IPS-18c (cell line): ENCODE data around the gene PLSCR2.
"Not testable (repeated sequence)": the region's sequence is repeated elsewhere in the genome, so short reads cannot be mapped to it uniquely, and the experiment has no call there.

Source experiments
- H3K4me3 ChIP-seq: 2 replicates; pipeline ENCODE4 v1.7.0; 2013; ENCODE audit warnings: low read depth, mild to moderate bottlenecking, low read length, moderate library complexity; ENCODE audit not compliant: insufficient read depth
- H3K9me3 ChIP-seq: one replicate; pipeline ENCODE4 v1.6.1; 2013; ENCODE audit warnings: mild to moderate bottlenecking, low read length, moderate library complexity; ENCODE audit not compliant: control insufficient read depth, insufficient read depth

Gene PLSCR2, protein sequence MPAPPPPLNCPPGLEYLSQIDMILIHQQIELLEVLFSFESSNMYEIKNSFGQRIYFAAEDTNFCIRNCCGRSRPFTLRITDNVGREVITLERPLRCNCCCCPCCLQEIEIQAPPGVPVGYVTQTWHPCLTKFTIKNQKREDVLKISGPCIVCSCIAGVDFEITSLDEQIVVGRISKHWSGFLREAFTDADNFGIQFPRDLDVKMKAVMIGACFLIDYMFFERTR

DNA sequence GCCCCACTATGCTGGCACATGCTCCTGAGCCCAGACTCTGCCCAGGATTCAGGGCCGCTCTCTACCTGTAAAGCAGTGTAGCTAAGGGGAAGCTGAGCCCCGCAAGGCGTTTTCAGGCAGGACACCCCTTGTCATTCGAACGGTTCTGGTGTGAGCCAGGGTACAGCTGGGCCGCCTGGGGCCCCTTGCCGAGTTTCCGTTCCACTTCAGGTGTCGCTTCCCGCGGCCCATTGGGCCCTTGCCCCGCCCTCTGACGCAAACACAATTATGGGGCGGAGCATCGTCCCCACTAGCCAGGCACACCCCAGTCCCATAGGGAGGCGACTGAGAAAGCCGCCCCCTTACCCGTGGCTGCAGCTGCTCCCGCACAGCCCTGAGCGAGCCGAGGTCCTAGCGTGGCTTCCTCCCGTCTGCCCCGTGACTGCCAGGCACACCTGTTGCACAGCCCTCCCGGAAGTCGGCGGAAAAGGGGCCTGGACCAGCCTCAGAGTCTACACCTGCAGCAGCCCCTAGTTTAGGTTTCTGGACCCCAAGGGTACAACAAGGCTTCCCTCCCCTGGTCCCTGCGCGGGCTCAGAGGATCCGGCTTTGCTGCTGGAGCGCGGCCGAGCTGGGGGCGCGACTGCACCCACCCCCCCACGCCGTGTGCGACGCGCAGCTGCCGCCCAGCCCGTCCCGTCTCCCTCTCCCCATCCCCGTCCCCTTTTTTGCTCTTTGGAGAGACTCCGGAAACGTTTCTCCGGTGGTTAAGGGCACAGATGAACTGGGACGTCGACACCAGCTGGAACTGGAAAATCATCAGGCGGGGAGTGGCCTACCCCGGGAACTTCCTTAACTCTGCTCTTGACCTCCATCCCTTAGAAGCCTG is at the start of gene PLSCR2:
Gene PLSCR2, minus strand, starts transcription at position 412 of the 868 bp plus-strand sequence. CDS start 9,657 bp downstream, outside the sequence.
- Histone ChIP-seq H3K9me3 (no peaks in the 10 kb centered on the region), H3K4me3 (peak within 1 kb of the TSS; percentile 20; the same call in 1 of the 2 replicates)

DNA sequence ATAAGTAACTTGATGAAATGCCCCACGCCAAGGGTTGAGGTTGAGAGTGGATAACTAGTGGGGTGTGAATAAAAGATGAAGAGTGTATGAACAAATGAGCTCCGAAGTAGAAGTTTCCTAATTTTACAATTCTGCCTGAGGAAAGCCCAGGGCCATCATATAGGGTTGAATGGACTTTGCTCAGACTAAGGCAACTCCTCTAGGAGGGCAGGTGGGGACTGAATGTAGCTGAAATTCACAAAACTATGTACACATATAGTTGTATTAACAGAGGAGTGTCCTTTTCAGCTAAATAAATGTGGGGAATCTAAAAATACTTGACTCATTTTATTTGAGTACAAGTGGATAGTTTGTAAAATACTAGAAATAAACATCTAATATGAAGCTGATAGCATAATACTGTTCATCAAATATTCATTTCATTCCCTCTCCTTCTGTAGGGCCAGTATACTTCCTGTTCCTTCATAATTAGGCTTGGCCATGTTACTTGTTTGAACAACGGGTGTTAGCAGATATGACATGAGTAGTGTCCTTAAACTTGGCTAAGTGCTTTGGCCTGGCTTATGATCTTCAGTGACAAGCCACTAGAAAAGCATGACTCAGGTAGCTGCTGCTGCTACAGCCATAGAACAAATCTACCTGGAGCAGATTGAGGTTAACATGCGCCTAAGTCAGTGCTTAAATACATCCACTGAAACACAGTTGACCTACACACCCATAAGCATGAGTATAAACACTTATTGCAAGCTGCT is 48.5 kb upstream of the PLSCR2 start:
- Histone ChIP-seq H3K4me3 (no peak overlapping the region), H3K9me3 (no peaks in the 10 kb centered on the region)

DNA sequence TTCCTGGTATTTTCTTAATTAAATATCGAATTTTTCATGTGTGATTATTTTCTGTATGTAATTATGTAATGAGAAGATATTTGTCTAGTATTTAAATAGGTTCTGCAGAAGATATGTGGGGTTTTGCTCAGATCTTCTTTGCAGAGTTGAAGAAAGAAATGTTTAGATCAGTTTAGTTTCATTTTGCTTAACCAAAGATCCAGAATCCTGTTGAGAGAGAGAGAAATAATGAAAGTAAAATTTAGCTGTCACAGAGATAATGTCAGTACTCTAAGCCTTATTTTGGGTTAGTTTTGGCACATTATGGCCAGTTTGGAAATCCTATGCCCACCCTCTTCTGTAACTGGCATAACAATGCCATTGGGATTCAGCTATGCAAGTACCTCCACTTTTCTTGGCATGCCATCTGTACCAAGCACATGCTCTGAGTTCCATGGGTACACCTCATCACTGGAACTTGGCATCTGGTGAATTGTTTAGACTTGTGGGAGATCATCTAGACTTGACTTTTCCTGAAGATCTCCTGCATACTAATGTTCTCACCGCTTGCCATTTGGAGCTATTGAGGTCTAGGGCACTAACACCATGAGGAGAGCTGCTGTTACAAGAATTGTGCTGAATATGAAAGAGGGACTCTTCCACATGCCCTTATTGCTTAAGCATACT is 44.2 kb upstream of the PLSCR2 start:
- Histone ChIP-seq H3K9me3 (no peaks in the 10 kb centered on the region), H3K4me3 (no peak overlapping the region)

DNA sequence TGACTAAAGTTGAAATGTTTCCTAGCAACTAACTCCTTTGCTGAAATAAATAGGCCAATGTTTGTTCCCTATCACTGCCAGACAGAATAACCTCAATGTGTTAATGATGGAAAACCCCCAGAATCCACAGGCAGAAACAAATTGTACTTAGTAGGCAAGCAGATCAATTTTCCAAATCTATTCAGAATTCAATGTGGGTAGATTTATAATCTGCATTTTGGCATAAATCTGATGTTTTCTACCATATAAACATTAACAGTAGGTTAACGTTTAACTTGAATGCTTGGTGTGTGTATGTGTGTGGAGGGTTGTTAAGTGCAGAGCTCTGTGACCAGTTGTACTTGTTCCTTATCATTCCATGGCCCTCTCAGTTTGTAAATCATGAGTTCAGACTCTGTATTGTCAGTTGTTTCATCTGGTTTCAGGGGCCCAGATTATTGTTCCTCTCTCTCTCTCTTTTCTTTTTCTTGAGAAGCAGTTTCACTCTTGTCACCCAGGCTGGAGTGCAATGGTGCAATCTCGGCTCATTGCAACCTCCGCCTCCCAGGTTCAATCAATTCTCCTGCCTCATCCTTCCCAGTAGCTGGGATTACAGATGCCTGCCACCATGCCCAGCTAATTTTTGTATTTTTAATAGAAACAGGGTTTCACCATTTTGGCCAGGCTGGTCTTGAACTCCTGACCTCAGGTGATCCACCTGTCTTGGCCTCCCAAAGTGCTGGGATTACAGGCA is 42.2 kb upstream of the PLSCR2 start:
- H3K4me3 ChIP-seq, result no peak overlapping the region
- no peaks in the 10 kb centered on the region for H3K9me3 ChIP-seq

DNA sequence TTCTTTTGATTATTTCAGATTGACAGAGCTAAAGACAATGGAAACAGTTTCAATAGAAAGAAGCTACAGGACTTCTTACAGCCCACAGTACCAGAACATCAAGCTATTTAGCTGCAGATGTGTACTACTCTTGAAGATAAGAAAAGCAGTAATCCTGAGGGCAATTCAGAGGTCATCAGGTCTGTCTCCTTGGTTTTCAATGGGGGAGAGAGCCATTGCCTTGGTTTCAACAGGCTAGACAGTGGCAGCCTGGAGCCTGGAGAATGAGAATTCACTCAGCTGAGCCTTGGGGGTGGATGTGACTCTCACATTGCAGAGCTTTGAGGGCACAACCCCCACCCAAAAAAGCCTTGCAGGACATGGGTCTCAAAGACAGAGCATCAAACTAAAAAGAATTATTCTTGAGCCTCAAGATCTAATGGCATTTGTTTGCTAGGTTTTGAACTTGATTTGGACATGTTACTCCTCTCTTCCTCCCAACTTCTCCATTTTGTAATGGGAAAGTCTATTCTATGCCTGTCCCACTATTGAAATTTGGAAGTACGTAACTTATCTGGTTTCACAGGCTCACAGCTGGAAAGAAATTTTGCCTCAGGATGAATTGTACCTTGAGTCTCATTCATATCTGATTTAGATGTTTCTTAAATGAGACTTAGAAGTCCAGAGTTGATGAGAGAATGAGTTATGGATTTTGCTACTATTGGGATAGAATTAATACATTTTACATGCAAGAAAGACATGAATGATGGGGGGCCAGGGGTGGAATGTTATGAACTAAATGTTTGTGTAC is 38.2 kb upstream of the PLSCR2 start:
- Histone ChIP-seq H3K9me3 (no peaks in the 10 kb centered on the region), H3K4me3 (no peak overlapping the region)

DNA sequence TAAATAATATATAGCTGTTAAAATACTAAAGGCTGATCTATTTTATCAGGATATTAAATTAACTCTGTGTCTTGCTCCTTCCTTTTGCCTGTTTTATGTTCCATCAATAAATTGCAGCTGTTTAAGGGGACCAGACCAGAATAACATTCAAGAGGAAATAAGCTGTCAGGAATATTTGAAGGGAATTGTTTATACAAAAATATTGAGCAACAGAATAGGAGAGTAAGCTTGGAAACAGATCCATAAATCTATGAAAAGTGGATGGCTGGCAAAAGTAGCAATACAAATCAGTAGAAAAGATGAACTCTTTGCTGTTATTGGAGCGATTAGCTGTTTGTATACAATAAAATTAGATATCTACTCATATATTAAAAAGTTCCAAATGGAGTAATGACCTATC is 36.2 kb upstream of the PLSCR2 start:
- Histone ChIP-seq H3K9me3 (no peaks in the 10 kb centered on the region), H3K4me3 (no peak overlapping the region)

DNA sequence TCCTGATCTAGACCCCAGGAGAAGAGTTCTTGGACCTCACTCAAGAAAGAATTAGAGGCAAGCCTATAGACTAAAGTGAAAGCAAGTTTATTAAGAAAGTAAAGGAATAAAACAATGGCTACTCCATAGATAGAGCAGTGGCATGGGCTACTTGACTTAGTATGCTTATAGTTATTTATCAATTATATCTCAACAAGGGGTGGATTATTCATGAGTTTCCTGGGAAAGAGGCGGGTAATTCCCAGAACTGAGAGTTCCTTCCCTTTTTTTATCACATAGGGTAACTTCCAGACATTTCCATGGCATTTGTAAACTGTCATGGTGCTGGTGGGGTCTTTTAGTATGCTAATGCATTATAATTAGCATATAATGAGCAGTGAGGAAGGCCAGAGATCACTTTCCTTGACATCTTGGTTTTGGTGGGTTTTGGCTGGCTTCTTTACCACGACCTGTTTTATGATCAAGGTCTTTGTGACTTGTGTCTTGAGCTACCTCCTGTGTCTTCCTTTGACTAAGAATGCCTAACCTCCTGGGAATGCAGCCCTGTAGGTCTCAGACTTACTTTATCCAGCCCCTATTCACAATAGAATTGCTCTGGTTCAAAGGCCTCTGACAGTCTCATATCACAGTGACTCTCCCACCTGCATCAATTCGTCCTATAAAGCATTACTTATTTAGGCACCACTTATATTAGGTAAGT is 35.3 kb upstream of the PLSCR2 start:
- no peak overlapping the region for H3K4me3 ChIP-seq

DNA sequence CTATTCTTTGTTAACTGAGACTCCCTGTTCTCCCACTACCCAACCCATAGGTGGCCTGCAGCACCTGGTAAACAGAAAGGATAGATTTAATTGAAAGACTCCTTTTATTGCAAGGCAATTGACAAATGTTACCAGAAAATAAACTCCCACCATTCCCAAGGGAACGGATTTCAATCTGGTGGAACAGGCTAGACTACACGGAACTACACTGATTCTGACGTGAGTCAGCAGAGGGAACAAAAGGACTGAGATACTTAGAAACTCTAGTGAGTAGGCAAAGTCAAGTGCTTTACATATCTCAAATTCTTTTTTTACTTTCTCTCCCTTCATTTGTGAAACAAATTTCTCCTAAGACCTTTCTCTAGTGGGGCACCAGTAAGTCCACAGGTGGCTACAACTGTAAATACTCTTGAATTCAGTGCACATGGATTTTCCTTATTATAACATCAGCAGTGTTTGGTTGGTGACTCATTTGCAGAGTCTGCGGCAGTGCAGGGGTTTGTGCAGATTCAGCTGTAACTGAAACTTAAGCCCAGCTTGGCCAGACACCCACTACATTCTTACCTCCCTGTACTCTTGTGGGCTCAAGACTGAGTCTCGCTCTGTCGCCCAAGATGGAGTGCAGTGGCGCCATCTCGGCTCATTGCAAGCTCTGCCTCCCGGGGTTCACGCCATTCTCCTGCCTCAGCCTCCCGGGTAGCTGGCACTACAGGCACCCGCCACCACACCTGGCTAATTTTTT is 34.3 kb upstream of the PLSCR2 start:
- Histone ChIP-seq H3K4me3 (no peak overlapping the region), H3K9me3 (no peaks in the 10 kb centered on the region)

More for the DNA sequence above, 35.3 kb upstream of the PLSCR2 start:
- no peaks in the 10 kb centered on the region for H3K9me3 ChIP-seq

DNA sequence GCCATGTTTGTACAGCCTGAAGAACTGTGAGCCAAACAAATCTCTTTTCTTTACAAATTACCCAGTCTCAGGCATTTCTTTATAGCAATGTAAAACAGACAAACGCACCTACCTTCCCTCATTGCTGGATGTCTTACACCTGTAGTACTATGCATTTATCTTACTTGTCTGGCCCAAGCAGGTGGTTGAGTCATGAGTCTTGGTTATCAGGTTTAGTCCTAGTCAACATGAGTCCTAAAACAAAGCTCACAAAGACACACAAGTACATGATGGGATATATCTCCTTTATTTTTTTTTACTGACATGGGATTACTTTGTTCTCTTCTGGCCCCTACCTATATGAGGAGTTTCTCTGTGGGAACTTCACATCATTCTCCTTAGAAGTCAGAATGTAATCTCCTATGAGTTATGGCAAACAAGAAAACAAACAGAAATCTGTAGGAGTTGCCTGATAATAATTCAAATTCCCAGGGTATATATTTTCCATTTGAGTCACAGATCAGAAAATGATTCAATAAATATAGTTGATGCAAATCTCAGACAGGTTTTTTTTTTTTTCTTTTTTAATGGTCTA is 33.6 kb upstream of the PLSCR2 start:
- H3K9me3 ChIP-seq, result no peaks in the 10 kb centered on the region
- H3K4me3 ChIP-seq, result no peak overlapping the region

DNA sequence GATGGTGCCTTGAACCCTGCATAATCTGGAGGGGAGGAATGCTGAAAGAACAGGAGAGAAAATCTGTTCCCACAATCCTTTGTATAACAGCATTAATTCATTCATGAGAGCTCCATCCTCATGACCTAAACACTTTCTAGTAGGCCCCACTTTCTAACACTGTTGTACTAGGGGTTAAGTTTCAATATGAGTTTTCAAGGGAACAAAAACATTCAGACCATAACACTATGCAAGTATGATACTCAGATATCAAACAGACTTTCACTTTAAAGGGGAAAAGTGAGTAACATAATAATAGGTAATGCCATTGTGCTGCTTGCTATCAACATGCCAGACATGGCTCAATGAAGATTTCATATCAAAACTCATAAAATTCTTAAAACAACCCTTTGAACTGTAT is 32.4 kb upstream of the PLSCR2 start:
- Histone ChIP-seq H3K9me3 (no peaks in the 10 kb centered on the region), H3K4me3 (no peak overlapping the region)

DNA sequence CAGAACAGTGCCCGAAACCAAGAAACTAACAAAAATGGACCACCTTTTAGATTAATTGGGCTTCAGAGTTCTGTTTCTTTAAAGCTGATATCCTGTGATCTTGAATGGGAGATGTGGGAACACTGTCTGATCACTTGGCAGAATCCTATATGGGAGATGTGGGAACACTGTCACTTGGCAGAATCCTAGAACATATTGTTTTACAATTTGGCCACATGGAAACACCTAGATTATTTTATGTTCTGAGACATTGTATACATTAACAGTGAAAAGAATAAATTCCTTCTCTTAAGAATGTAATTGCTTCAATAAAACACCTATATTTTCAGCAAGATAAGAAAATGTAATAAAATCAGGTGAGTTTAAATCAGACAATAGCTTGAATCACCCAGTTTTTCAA is 30.3 kb upstream of the PLSCR2 start:
- Histone ChIP-seq H3K9me3 (no peaks in the 10 kb centered on the region), H3K4me3 (no peak overlapping the region)

DNA sequence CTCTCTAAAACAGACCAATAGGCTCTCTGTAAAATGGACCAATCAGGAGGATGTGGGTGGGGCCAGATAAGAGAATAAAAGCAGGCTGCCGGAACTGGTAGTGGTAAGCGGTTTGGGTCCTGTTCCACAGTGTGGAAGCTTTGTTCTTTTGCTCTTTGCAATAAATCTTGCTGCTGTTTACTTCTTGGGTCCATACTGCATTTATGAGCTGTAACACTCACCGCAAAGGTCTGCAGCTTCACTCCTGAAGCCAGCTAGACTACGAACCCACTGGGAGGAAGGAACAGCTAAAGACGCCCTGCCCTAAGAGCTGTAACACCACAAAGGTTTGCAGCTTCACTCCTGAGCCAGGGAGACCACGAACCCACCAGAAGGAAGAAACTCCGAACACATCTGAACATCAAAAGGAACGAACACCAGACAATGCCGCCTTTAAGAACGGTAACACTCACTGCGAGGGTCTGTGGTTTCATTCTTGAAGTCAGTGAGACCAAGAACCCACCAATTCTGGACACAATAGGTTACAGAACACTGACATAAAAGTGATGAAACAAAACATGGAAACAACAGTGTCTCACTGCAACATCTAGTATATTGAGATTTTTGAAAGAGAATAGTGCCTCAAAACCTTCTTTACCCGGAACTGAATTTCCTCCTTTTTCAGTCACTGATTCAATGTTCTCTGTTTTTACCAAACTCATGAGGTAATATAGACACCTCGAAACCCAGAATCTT is 28.8 kb upstream of the PLSCR2 start:
- no peaks in the 10 kb centered on the region for H3K9me3 ChIP-seq
- no peak overlapping the region for H3K4me3 ChIP-seq

DNA sequence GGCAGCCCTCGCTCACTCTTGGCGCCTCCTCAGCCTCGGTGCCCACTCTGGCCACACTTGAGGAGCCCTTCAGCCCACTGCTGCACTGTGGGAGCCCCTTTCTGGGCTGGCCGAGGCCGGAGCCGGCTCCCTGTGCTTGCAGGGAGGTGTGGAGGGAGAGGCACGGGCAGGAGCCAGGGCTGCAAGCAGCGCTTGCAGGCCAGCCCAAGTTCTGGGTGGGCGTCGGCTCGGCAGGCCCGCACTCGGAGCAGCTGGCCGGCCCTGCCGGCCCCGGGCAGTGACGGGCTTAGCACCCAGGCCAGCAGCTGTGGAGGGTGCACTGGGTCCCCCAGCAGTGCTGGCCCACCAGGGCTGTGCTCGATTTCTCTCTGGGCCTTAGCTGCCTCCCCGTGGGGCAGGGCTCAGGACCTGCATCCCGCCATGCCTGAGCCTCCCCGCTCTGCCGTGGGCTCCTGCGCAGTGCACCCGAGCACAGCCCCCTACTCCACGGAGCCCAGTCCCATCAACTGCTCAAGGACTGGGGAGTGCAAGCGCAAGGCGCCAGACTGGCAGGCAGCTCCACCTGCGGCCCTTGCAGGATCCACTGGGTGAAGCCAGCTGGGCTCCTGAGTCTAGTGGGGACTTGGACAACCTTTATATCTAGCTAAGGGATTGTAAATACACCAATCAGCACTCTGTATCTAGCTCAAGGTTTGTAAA is 27.9 kb upstream of the PLSCR2 start:
- H3K4me3 ChIP-seq, H3K9me3 ChIP-seq: not testable (repeated sequence)

DNA sequence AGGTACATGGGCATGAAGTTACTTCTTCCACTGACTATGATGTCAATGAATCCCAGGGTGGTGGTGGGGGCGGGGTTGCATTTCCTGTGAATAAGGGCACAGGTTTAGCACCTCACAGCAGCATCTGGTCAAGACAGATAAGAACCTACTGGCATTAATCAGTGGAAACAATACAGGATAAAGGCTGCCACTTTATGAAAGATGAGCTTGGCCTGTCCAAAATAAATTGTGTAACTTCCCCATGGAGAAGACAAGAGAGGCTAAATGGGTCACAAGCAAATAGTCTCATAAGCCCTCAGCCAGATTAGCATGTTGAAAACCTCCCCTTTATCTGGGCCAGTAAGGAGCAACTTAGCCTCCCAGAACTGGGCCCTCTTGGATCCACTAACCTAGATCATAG is 27.4 kb upstream of the PLSCR2 start:
- Histone ChIP-seq H3K4me3 (no peak overlapping the region), H3K9me3 (no peaks in the 10 kb centered on the region)
